H1 (cell line): ENCODE measurements around the gene KHDC4. TPM values are rescaled to one million over a fixed set of nuclear protein-coding genes. Genes with fewer than 3 reads are reported as not detected.

Source experiments
- CTCF ChIA-PET: fragments of 300-600 bp; sonication (Branson Sonifier 250); formaldehyde crosslinking; loops from one replicate; lab custom pipeline; 2021; ENCODE audit not compliant: partially characterized antibody; lab: Charles Lee
- POLR2A ChIA-PET: fragments of 300-600 bp; sonication (Branson Sonifier 250); formaldehyde crosslinking; loops from one replicate; lab custom pipeline; 2021; ENCODE audit warnings: inconsistent platforms; ENCODE audit not compliant: partially characterized antibody; lab: Charles Lee
- DNase-seq, 2 experiments: peaks; one replicate each; pipeline versions ENCODE4 v3.0.0 to v3.0.0-alpha.2; 2010 to 2022; ENCODE audit warnings: low spot score in 2 of 2, low read depth in 1 of 2, mixed read lengths in 1 of 2
- FAIRE-seq: peaks from 2 replicates; lab custom pipeline; 2011; peaks lifted over from hg19 to GRCh38; lab: Jason Lieb, UNC
- H2AFZ ChIP-seq: 2 replicates; pipeline ENCODE4 v1.8.1; 2012; ENCODE audit warnings: low read length, inconsistent platforms
- H2AK5ac ChIP-seq: 2 replicates; pipeline ENCODE4 v1.6.1; 2013; ENCODE audit warnings: low read depth, low read length
- H2BK120ac ChIP-seq: replicated peaks from 2 replicates; pipeline ENCODE3; 2013; ENCODE audit warnings: low read depth, low read length, inconsistent platforms
- H2BK12ac ChIP-seq: 2 replicates; pipeline ENCODE4 v1.6.1; 2013; ENCODE audit warnings: low read depth, low read length
- H2BK15ac ChIP-seq: 2 replicates; pipeline ENCODE4 v1.6.1; 2013; ENCODE audit warnings: low read length
- H2BK20ac ChIP-seq: 2 replicates; pipeline ENCODE4 v1.6.1; 2013; ENCODE audit warnings: low read length
- H2BK5ac ChIP-seq: 2 replicates; pipeline ENCODE4 v1.6.1; 2013; ENCODE audit warnings: low read depth, low read length
- H3K14ac ChIP-seq: 2 replicates; pipeline ENCODE4 v1.6.1; 2013; ENCODE audit warnings: inconsistent platforms; ENCODE audit not compliant: insufficient read length
- H3K18ac ChIP-seq: 2 replicates; pipeline ENCODE4 v1.6.1; 2013; ENCODE audit warnings: low read length; ENCODE audit errors: extremely low read depth
- H3K23ac ChIP-seq: 2 replicates; pipeline ENCODE4 v1.6.1; 2013; ENCODE audit warnings: inconsistent platforms; ENCODE audit not compliant: insufficient read length
- H3K23me2 ChIP-seq: 2 replicates; pipeline ENCODE4 v1.6.1; 2013; ENCODE audit warnings: low read depth, low read length
- H3K27ac ChIP-seq: 2 replicates; pipeline ENCODE4 v1.6.1; 2011; ENCODE audit warnings: low read depth, low read length, inconsistent platforms
- H3K27me3 ChIP-seq, 4 experiments: replicated peaks in 1 of 4; 1 replicate in 1 of 4; 2 replicates in 3 of 4; pipeline versions ENCODE4 v1.6.1 to v1.8.1; 2011 to 2013; ENCODE audit warnings: low read length in 3 of 4, mild to moderate bottlenecking in 3 of 4, inconsistent platforms in 2 of 4, mixed read lengths in 2 of 4, moderate library complexity in 1 of 4; ENCODE audit not compliant: control insufficient read depth in 3 of 4, insufficient read depth in 3 of 4; ENCODE audit errors: extremely low read depth in 1 of 4
- H3K36me3 ChIP-seq, 4 experiments: 2 replicates each; pipeline versions ENCODE4 v1.6.1 to v1.8.1; 2011 to 2013; ENCODE audit warnings: mild to moderate bottlenecking in 4 of 4, low read length in 3 of 4, moderate library complexity in 2 of 4, control low read depth in 1 of 4, inconsistent platforms in 1 of 4; ENCODE audit not compliant: insufficient read depth in 4 of 4, control insufficient read depth in 2 of 4
- H3K4ac ChIP-seq: replicated peaks from 2 replicates; pipeline ENCODE3; 2013; ENCODE audit warnings: low read length, low read depth, mixed read lengths, inconsistent platforms; ENCODE audit not compliant: insufficient read length
- H3K4me1 ChIP-seq, 4 experiments: replicated peaks in 1 of 4; 1 replicate in 1 of 4; 2 replicates in 3 of 4; pipeline versions ENCODE4 v1.6.1 to v1.8.1; 2011 to 2013; ENCODE audit warnings: low read length in 3 of 4, inconsistent platforms in 2 of 4, mixed read lengths in 1 of 4; ENCODE audit not compliant: insufficient read depth in 4 of 4, control insufficient read depth in 3 of 4
- H3K4me2 ChIP-seq, 2 experiments: 2 replicates each; pipeline versions ENCODE4 v1.6.1 to v1.8.1; 2011 to 2013; ENCODE audit warnings: low read depth in 2 of 2, low read length in 2 of 2, control low read depth in 1 of 2, inconsistent platforms in 1 of 2, mild to moderate bottlenecking in 1 of 2; ENCODE audit not compliant: insufficient read depth in 1 of 2
- H3K4me3 ChIP-seq, 4 experiments: fragments of 200-600, 300-600 bp in 1 of 4; sonication (generic), shearing (Covaris generic), sonication (Bioruptor Twin) in 1 of 4; 2 replicates each; pipeline versions ENCODE4 v1.5.1 to v1.8.1; 2011 to 2016; ENCODE audit warnings: low read length in 4 of 4, low read depth in 3 of 4, control low read depth in 2 of 4, inconsistent platforms in 2 of 4, mild to moderate bottlenecking in 2 of 4, mixed read lengths in 1 of 4, moderate library complexity in 1 of 4; ENCODE audit not compliant: insufficient read depth in 2 of 4; ENCODE audit errors: extremely low read depth in 1 of 4
- H3K56ac ChIP-seq: replicated peaks from 2 replicates; pipeline ENCODE3; 2013; ENCODE audit warnings: low read depth, mild to moderate bottlenecking, mixed read lengths, low read length, inconsistent platforms; ENCODE audit not compliant: insufficient read length
- H3K79me1 ChIP-seq: 2 replicates; pipeline ENCODE4 v1.6.1; 2013; ENCODE audit warnings: low read depth, low read length, control low read depth
- H3K79me2 ChIP-seq, 2 experiments: 2 replicates each; pipeline versions ENCODE4 v1.6.1 to v1.8.1; 2012 to 2013; ENCODE audit warnings: low read length in 2 of 2, mild to moderate bottlenecking in 2 of 2, inconsistent platforms in 1 of 2; ENCODE audit not compliant: insufficient read depth in 2 of 2, control insufficient read depth in 1 of 2
- H3K9ac ChIP-seq, 4 experiments: replicated peaks in 1 of 4; 1 replicate in 1 of 4; 2 replicates in 3 of 4; pipeline versions ENCODE4 v1.6.1 to v1.8.1; 2011 to 2013; ENCODE audit warnings: low read depth in 3 of 4, low read length in 3 of 4, control low read depth in 2 of 4, mild to moderate bottlenecking in 2 of 4, moderate library complexity in 2 of 4, inconsistent platforms in 1 of 4; ENCODE audit errors: extremely low read depth in 1 of 4
- H3K9me3 ChIP-seq, 2 experiments: 2 replicates each; pipeline versions ENCODE4 v1.6.1 to v1.8.1; 2012 to 2013; ENCODE audit warnings: mild to moderate bottlenecking in 2 of 2, moderate library complexity in 2 of 2, control low read depth in 1 of 2, inconsistent platforms in 1 of 2, low read depth in 1 of 2, low read length in 1 of 2, mixed read lengths in 1 of 2; ENCODE audit not compliant: insufficient read depth in 2 of 2
- H4K20me1 ChIP-seq, 2 experiments: replicated peaks in 1 of 2; 2 replicates each; pipeline versions ENCODE3 to v1.8.1; 2011 to 2013; ENCODE audit warnings: inconsistent platforms in 2 of 2, low read length in 2 of 2, mild to moderate bottlenecking in 1 of 2; ENCODE audit not compliant: insufficient read depth in 2 of 2, control insufficient read depth in 1 of 2
- H4K5ac ChIP-seq: 2 replicates; pipeline ENCODE4 v1.6.1; 2013; ENCODE audit warnings: low read length, low read depth, mixed read lengths, inconsistent platforms; ENCODE audit not compliant: insufficient read length
- H4K8ac ChIP-seq: 2 replicates; pipeline ENCODE4 v1.8.0; 2013; ENCODE audit warnings: mild to moderate bottlenecking, moderate library complexity, low read length, inconsistent platforms; ENCODE audit not compliant: insufficient read depth; ENCODE audit errors: extremely low read depth
- H4K91ac ChIP-seq: replicated peaks from 2 replicates; pipeline ENCODE3; 2013; ENCODE audit warnings: low read length, mixed read lengths, inconsistent platforms; ENCODE audit not compliant: insufficient read length
- BRCA1 ChIP-seq: IDR thresholded peaks from 2 replicates; pipeline ENCODE4 v1.6.1; 2012; ENCODE audit warnings: low read depth, low read length, improper control_type of control experiment
- CEBPB ChIP-seq: IDR thresholded peaks from 2 replicates; pipeline ENCODE4 v1.6.1; 2012; ENCODE audit warnings: low read depth, low read length
- CHD1 ChIP-seq: IDR thresholded peaks from 2 replicates; pipeline ENCODE4 v1.6.1; 2012; ENCODE audit warnings: low read depth, low read length, improper control_type of control experiment
- EGR1 ChIP-seq: IDR thresholded peaks from 2 replicates; pipeline ENCODE4 v1.6.1; 2011; ENCODE audit warnings: low read depth, low read length, borderline replicate concordance
- HDAC2 ChIP-seq, 2 experiments: fragments of 300-600 bp in 1 of 2; sonication (generic) in 1 of 2; IDR thresholded peaks; 2 replicates each; pipeline ENCODE4 v1.6.1; 2011 to 2012; ENCODE audit warnings: low read depth in 2 of 2, low read length in 2 of 2, mild to moderate bottlenecking in 2 of 2, moderate library complexity in 2 of 2, borderline replicate concordance in 1 of 2, inconsistent platforms in 1 of 2
- MAX ChIP-seq: IDR thresholded peaks from 2 replicates; pipeline ENCODE4 v1.6.1; 2012; ENCODE audit warnings: inconsistent platforms
- NANOG ChIP-seq: IDR thresholded peaks from 2 replicates; pipeline ENCODE4 v1.6.1; 2011; ENCODE audit warnings: low read length, low read depth, mild to moderate bottlenecking, inconsistent platforms; ENCODE audit not compliant: insufficient read depth, poor library complexity, severe bottlenecking
- RNF2 ChIP-seq: fragments of 200-900, 300-1000 bp; sonication (generic); IDR thresholded peaks from 2 replicates; pipeline ENCODE4 v1.7.1; 2016; ENCODE audit warnings: borderline replicate concordance, low read depth, mild to moderate bottlenecking, antibody characterized with exemption, low read length; ENCODE audit not compliant: poor library complexity, severe bottlenecking; ENCODE audit errors: missing control alignments
- SRF ChIP-seq: IDR thresholded peaks from 2 replicates; pipeline ENCODE4 v1.6.1; 2011; ENCODE audit warnings: mild to moderate bottlenecking, low read depth, low read length, moderate library complexity
- TBP ChIP-seq: IDR thresholded peaks from 2 replicates; pipeline ENCODE4 v1.6.1; 2011; ENCODE audit warnings: low read depth, low read length, improper control_type of control experiment
- YY1 ChIP-seq: IDR thresholded peaks from 2 replicates; pipeline ENCODE4 v1.6.1; 2011; ENCODE audit warnings: low read depth, mild to moderate bottlenecking, low read length
- WGBS, 2 experiments: shearing (Covaris generic) in 1 of 2; methylation state at CpG; one replicate each; pipeline versions ENCODE4 v1.1.6 to v1.1.7; 2013 to 2015; ENCODE audit warnings: low lambda C conversion rate in 2 of 2, mixed read lengths in 2 of 2, inconsistent platforms in 1 of 2, low coverage in 1 of 2, missing lambda C conversion rate in 1 of 2; ENCODE audit not compliant: insufficient replicate concordance in 2 of 2, insufficient coverage in 1 of 2, insufficient read length in 1 of 2; ENCODE audit errors: extremely low coverage in 1 of 2, missing lambda C conversion rate in 1 of 2; 5-methylcytosine and 5-hydroxymethylcytosine counted together
- polyA plus RNA-seq, 7 experiments: library from polyadenylated mRNA; depleted of rRNA in 3 of 7; stranded (reverse) in 5 of 7; unstranded in 2 of 7; fragments of >200 nt in 5 of 7; fragments of 200-250 nt in 2 of 7; gene quantifications; 1 replicate in 5 of 7; 2 replicates in 1 of 7; 4 replicates in 1 of 7; pipeline versions ENCODE4 v1.2.1 to v1.2.3, GENCODE V29; 2011 to 2013; ENCODE audit warnings: missing spikeins in 2 of 7, mixed read lengths in 2 of 7
- total RNA-seq: library from RNA; stranded (reverse); fragmentation: NEBNext Ultra II Directional; extraction: Animal tissue kit (Norgen Biotek cat#: 25700); gene quantifications from 2 replicates; pipeline ENCODE4 v1.2.1, GENCODE V29; 2021

Gene KHDC4
- total and polyA plus RNA-seq, 2 of the 8 experiments (the other 6 are each of a cell fraction or from before 2014, with no cell fraction given), result 56.6 to 81.1 TPM

- POLR2A ChIA-PET, result no interaction called here
- Histone ChIP-seq H2AK5ac (no peak overlapping the region), H3K79me1 (no peaks in the 10 kb centered on the region), H2BK5ac (no peak overlapping the region), H3K4me2 (no peak overlapping the region), H3K56ac (no peak overlapping the region), H4K20me1 (no peaks in the 10 kb centered on the region), H3K4ac (no peak overlapping the region), H2BK12ac (no peak overlapping the region), H3K9me3 (no peaks in the 10 kb centered on the region), H3K4me1 (0 out of 7 replicates have a peak, but pooled peaks cover 0 to 3% (median 0%) of the 10 kb centered on the region in 4 experiments), H3K14ac (no peak overlapping the region), H3K36me3 (no peaks in the 10 kb centered on the region), H3K79me2 (no peaks in the 10 kb centered on the region), H3K23me2 (no peaks in the 10 kb centered on the region), H4K8ac (no peak overlapping the region), H3K27ac (no peak overlapping the region), H3K18ac (no peak overlapping the region), H2AFZ (no peak overlapping the region), H3K4me3 (no peak overlapping the region), H4K5ac (no peak overlapping the region), H4K91ac (no peak overlapping the region), H2BK120ac (no peak overlapping the region), H2BK15ac (no peak overlapping the region), H3K27me3 (no peaks in the 10 kb centered on the region), H3K23ac (no peak overlapping the region), H3K9ac (no peak overlapping the region), H2BK20ac (no peak overlapping the region)
- FAIRE-seq (no peak), DNase-seq (no peak)
- CTCF ChIA-PET, result interaction anchor here (0.6 to 1.4 kb wide), 2 partner anchors 12 to 1279 kb away, joined by 4 read pairs; no protein-coding TSS in a partner anchor
- 85% methylated on average over 9 of the region's 9 CpGs; no CpG with 5 or more reads in 1 of the 2 experiments for WGBS, 2 experiments
- TF ChIP-seq SRF (no peak), CEBPB (no peak), CHD1 (no peak), TBP (no peak), MAX (no peak), HDAC2 (IDR thresholded peaks at IDR 0.05; ENCODE audit: borderline replicate concordance in 1 of 2, low read depth in 2 of 2, low read length in 2 of 2) (no peak), NANOG (no peak), EGR1 (no peak), YY1 (no peak), RNF2 (no peak), BRCA1 (no peak)
Measured at GRCh38 chr1:155884031-155884960, 49.9 kb downstream of the KHDC4 start.
